Ascending aorta (tissue), 2 donors: ENCODE data around the gene TTC24. TPM values are rescaled to one million over a fixed set of nuclear protein-coding genes. Genes with fewer than 3 reads are reported as not detected.
"Not testable (repeated sequence)": the region's sequence is repeated elsewhere in the genome, so short reads cannot be mapped to it uniquely, and the experiment has no call there.

Experiments
- DNase-seq, 2 donors: peaks; one replicate each; pipeline ENCODE4 v3.0.0-alpha.2; 2019; ENCODE audit warnings: low spot score in 2 of 2
- H3K27ac ChIP-seq, 2 donors: fragments of 200-600 bp; sonication (generic); one replicate each; pipeline ENCODE4 v1.5.1; 2016 to 2017; ENCODE audit warnings: mild to moderate bottlenecking in 1 of 2
- H3K27me3 ChIP-seq: fragments of 200-600 bp; sonication (generic); one replicate; pipeline ENCODE4 v1.5.1; 2017
- H3K36me3 ChIP-seq, 2 donors: fragments of 200-600 bp; sonication (generic); one replicate each; pipeline ENCODE4 v1.5.1; 2016
- H3K4me1 ChIP-seq, 2 donors: fragments of 200-600 bp; sonication (generic); one replicate each; pipeline ENCODE4 v1.5.1; 2016 to 2017; ENCODE audit warnings: mild to moderate bottlenecking in 1 of 2
- H3K4me3 ChIP-seq, 2 donors: fragments of 200-600 bp; sonication (generic); one replicate each; pipeline ENCODE4 v1.5.1; 2016 to 2017; ENCODE audit warnings: mild to moderate bottlenecking in 1 of 2
- H3K9me3 ChIP-seq, 2 donors: fragments of 200-600 bp; sonication (generic); one replicate each; pipeline ENCODE4 v1.5.1; 2016
- intact Hi-C: fragments of 100-400 bp; cut with DNase I; formaldehyde crosslinking; loops from one replicate; pipeline ENCODE4 v1.15.1; 2023
- total RNA-seq: library from RNA; depleted of rRNA; stranded (reverse); fragments of >200 nt; gene quantifications from one replicate; pipeline ENCODE4 v1.1.0, GENCODE V29; 2016
- TF ChIP-seq, protein P1 (sequence below), 3 experiments: fragments of 200-600 bp in 2 of 3; fragments of 450-650 bp in 1 of 3; sonication (generic) in 2 of 3; IDR thresholded peaks; one replicate each; pipeline ENCODE4 v1.5.1; 2016 to 2019; ENCODE audit warnings: antibody characterized with exemption in 3 of 3, mild to moderate bottlenecking in 1 of 3, moderate library complexity in 1 of 3

TTC24 gene
- total RNA-seq, 1 donor from 2014 or later = not detected

DNA sequence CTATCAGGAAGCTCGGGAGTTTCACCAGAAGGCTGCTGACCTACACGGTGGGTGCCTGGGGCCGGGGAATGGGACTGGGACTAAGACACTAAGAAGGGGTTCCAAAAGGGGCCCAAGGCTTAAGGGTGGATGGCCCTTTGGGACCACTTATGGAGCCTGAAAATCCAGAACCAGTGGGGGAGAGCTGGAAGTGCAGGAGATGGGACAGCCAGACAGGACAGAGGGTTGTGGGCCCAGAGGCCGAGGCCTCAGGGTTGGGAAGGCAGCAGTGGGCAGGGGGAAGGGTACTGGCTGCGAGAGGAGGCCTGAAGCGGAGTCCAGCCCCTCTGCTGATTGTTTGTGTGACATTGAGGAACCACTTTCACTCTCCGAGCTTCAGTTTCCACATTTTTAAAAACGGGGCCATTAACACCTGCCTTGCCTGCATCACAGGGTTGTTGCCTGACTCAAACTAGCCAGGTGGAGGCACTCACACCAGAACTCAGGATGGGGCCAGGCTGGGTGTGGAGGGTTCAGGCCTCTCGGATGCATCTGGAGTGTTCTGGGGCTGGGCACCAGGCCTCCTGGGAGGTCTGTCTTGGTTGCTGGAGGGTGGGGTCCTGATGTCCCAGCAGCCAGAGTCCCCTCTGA lies 3.0 kb downstream of the TTC24 start:
- DNase-seq = no peak
- intact Hi-C loops = no loop called here

DNA sequence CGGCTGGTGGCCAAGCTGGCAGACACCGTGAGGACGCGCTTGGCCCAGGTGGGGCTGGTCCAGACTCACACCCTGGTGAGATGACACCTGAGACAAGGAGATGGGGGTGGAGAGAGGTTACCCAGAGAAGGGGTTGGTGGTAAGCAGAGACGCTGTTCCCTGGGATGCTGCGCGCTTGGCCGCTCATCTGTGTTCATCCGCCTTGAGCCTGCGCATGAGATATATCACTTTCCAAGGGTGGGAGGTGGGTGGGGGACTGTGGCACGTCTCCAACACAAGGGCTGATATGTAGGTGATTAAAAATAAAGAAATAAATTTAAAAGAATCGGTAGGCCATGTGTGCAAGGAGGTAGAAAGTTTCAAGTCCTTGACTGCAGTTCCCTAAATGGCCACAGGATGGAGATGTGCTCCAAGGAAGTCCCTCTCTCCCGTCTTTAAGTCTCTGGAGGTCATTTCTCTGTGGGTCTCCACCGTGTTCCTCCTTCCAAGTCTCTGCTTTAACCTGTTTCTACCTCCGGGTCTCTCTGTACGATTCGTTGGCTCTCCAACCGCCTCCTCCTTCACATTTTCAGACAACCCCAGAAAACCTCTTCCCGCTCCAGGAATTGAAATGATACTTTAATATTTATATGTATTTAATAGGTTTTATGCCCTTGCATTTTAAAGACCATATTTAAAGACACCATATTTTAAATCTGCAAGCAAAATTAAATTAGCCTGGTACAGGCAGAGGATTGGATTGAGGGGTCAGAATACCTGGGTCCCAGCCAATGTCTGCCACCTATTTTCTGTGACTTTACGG lies 4.5 kb downstream of the TTC24 start:
- intact Hi-C loops = loop anchor here (1.0 kb wide), 2 partner anchors 24 to 73 kb away; no protein-coding TSS in a partner anchor

More for the DNA sequence above, 3.0 kb downstream of the TTC24 start:
- H3K36me3 ChIP-seq = no peaks in the 10 kb centered on the region
- no peak overlapping the region for H3K4me3 ChIP-seq
- no peaks in the 10 kb centered on the region for H3K9me3 ChIP-seq
- peaks cover 0 to 3% of the 10 kb centered on the region in 2 donors for H3K4me1 ChIP-seq
- H3K27me3 ChIP-seq = no peaks in the 10 kb centered on the region
- TF ChIP-seq, protein P1, sequence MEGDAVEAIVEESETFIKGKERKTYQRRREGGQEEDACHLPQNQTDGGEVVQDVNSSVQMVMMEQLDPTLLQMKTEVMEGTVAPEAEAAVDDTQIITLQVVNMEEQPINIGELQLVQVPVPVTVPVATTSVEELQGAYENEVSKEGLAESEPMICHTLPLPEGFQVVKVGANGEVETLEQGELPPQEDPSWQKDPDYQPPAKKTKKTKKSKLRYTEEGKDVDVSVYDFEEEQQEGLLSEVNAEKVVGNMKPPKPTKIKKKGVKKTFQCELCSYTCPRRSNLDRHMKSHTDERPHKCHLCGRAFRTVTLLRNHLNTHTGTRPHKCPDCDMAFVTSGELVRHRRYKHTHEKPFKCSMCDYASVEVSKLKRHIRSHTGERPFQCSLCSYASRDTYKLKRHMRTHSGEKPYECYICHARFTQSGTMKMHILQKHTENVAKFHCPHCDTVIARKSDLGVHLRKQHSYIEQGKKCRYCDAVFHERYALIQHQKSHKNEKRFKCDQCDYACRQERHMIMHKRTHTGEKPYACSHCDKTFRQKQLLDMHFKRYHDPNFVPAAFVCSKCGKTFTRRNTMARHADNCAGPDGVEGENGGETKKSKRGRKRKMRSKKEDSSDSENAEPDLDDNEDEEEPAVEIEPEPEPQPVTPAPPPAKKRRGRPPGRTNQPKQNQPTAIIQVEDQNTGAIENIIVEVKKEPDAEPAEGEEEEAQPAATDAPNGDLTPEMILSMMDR (IDR thresholded peaks at IDR 0.05) = no peak
- H3K27ac ChIP-seq = no peak overlapping the region

DNA sequence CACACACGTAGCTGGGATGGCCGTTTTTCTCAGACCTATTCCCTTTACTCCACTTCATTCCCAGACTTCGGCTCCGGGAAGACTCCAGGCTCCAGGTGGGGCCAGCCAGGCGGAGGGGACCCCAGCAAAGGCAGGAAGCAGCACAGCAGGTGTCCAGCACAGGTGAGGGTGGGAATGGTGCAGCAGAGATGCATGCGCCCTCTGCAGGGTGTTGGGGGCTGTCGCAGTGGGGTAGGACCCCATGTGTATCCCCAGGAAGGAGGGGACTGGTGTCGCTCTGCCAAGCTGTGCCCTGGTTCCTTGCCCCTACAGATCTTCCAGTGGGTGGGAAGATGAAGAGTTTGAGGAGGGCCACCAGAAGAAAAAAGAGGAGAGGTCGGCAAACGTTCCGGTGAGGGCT lies 5.3 kb downstream of the TTC24 start:
- H3K4me3 ChIP-seq = no peak overlapping the region
- intact Hi-C loops = loop anchor here (1.0 kb wide), 2 partner anchors 23 to 72 kb away; no protein-coding TSS in a partner anchor
- no peaks in the 10 kb centered on the region for H3K27me3 ChIP-seq
- no peaks in the 10 kb centered on the region for H3K36me3 ChIP-seq
- no peak for DNase-seq
- H3K4me1 ChIP-seq = peaks cover 0 to 3% of the 10 kb centered on the region in 2 donors
- TF ChIP-seq, protein P1 (IDR thresholded peaks at IDR 0.05) = no peak
- no peak overlapping the region for H3K27ac ChIP-seq
- no peaks in the 10 kb centered on the region for H3K9me3 ChIP-seq

More for the DNA sequence above, 4.5 kb downstream of the TTC24 start:
- peaks cover 0 to 3% of the 10 kb centered on the region in 2 donors for H3K4me1 ChIP-seq
- no peaks in the 10 kb centered on the region for H3K9me3 ChIP-seq
- H3K36me3 ChIP-seq = no peaks in the 10 kb centered on the region
- H3K27ac ChIP-seq = no peak overlapping the region
- DNase-seq = peak in 1 of 2 donors; percentile 89
- TF ChIP-seq, protein P1 (IDR thresholded peaks at IDR 0.05) = peak; percentile 82 to 95 (median 88)
- no peaks in the 10 kb centered on the region for H3K27me3 ChIP-seq
- no peak overlapping the region for H3K4me3 ChIP-seq

DNA sequence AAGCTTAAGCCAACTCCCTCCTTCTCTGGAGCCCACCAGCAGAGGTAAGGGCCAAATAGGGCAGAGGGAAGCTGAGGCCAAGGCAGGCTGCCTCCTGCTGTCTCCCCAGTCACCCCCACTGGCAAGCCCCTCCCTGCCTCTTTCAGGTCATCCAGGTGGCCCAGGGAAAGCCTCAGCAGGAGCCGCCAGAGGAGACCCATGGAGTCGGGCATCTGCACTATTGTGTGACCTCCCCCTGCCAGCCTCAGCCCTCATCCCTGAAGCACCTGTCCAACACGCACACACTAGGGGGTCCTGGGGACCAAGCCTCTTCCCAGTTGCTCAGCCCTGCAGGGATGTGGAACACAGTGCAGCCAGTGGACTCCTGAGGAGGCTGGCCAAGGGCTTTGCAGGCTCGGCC lies 6.8 kb downstream of the TTC24 start:
- Histone ChIP-seq H3K4me3 (no peak overlapping the region), H3K27me3 (no peaks in the 10 kb centered on the region), H3K4me1 (peaks cover 0 to 5% of the 10 kb centered on the region in 2 donors), H3K27ac (no peak overlapping the region), H3K36me3 (no peaks in the 10 kb centered on the region), H3K9me3 (no peaks in the 10 kb centered on the region)
- TF ChIP-seq, protein P1 (IDR thresholded peaks at IDR 0.05) = no peak
- intact Hi-C loops = no loop called here
- DNase-seq = no peak

DNA sequence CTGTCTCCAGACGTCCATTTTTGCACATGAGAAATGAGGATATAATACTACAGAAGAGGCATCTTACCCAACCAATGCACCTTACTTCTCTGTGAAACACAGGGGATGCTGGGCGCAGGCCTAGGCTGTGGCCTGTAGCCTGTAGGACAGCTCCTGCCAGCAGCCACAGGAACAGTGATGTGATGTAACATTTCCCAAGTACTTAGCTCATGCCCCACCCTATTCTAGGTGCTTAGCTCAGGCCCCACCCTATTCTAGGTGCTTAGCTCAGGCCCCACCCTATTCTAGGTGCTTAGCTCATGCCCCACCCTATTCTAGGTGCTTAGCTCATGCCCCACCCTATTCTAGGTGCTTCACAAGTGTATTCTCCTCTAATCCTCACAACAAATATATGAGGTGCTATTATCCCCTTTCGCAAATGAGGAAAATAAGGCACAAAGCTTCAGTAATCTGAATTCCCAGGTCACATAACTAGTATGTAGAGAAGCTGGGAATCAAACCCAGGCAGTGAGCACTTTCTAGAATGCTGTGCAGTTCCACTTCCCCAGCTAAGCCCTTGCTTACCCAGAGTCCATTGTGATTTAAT lies 7.5 kb downstream of the TTC24 start:
- H3K9me3 ChIP-seq = no peaks in the 10 kb centered on the region
- no peaks in the 10 kb centered on the region for H3K36me3 ChIP-seq
- peaks cover 2 to 7% of the 10 kb centered on the region in 2 donors for H3K4me1 ChIP-seq
- TF ChIP-seq, protein P1 (IDR thresholded peaks at IDR 0.05) = no peak
- H3K4me3 ChIP-seq = no peak overlapping the region
- no peaks in the 10 kb centered on the region for H3K27me3 ChIP-seq
- intact Hi-C loops = no loop called here
- no peak overlapping the region for H3K27ac ChIP-seq
- no peak for DNase-seq

DNA sequence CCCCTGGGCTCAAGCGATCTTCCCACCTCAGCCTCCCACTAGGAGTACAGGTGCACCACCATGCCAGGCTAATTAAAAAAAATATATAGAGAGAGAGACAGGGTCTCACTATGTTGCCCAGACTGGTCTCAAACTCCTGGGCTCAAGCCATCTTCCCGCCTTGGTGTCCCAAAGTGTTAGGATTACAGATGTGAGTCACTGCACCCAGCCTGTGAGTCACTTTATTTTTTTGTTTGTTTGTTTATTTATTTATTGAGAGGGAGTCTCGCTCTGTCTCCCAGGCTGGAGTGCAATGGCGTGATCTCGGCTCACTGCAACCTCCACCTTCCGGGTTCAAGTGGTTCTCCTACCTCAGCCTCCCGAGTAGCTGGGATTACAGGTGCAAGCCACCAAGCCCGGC lies 8.4 kb downstream of the TTC24 start:
- H3K4me3 ChIP-seq, H3K9me3 ChIP-seq, DNase-seq, intact Hi-C loops, H3K27ac ChIP-seq, H3K27me3 ChIP-seq, H3K36me3 ChIP-seq: not testable (repeated sequence)
- peaks cover 4 to 12% of the 10 kb centered on the region in 2 donors for H3K4me1 ChIP-seq
